GM18520 (cell line): ENCODE measurements around the gene YJU2.
"Not testable (repeated sequence)": the region's sequence is repeated elsewhere in the genome, so short reads cannot be mapped to it uniquely, and the experiment has no call there.

Source experiments
- ATAC-seq: cut with Tn5 transposase; IDR thresholded peaks from one replicate; pipeline ENCODE4 v1.9.1; 2021; ENCODE audit not compliant: unreplicated experiment

The YJU2 gene

DNA sequence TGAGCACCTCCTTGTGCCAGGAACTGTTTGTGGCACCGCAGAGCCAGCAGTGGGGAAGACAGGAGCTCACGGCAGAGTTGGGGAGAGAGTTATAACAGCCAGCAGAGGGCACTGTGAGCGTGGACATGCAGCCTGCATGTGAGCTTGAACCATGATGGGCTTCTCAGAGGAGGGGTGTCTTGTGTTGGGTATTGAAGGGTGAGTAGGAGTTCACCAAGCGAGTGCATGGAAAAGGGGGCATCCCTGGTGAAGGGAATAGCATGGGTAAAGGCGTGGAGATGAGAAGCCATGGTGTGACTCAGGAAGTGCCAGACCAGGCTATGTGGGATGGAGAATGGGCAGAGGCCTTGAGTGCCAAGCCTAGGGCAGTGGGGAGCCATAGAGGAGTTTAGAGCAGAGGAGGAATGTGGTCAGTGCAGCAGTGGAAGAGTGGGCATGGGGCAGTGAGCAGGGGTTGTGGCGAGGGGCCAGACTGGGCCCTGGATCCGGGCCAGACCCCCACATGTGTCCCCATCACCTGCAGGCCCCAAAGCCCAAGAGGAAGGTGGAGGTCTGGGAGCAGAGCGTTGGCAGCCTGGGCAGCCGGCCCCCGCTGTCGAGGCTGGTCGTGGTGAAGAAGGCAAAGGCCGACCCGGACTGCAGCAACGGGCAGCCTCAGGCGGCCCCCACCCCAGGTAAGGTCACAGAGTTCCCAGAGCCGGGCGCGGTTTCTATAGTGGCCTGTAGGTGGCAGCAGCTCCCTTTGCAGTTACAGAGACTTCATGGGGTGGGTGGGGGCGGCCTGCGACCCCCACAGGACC, 20.4 kb downstream of the YJU2 start:
- no peak for ATAC-seq

DNA sequence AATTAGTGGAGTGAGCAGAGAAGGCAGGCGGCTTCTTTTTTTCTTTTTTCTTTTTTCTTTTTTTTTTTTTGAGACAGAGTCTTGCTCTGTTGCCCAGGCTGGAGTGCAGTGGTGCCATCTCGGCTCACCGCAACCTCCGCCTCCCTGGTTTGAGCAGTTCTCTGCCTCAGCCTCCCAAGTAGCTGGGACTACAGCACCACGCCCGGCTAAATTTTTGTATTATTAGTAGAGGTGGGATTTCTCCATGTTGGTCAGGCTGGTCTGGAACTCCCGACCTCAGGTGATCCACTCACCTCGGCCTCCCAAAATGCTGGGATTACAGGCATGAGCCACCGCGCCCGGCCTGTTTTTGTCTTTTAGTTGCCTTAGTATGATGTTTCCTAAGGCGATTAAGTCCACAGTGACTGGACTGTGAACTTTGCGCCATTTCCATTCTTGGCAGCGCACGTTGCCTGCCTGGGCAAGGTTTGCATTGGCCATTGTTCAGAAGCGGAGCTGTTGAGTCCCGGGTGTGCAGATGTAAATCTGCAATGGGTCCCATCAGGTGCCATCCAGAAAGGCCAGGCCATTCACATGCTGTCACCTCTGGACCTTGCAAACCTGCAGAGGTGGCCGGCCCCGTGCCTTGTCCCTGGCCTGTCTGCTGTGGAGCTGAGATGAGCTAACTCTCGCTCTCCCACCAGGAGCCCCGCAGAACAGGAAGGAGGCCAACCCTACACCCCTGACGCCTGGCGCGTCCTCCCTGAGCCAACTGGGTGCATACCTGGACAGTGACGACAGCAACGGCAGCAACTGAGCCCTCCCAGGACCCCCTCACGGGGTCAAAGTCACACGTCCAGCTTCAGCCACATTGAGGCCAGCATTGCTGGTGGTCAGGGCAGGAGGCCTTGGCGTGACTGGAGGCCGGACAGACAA, 21.3 kb downstream of the YJU2 start:
- no peak for ATAC-seq

DNA sequence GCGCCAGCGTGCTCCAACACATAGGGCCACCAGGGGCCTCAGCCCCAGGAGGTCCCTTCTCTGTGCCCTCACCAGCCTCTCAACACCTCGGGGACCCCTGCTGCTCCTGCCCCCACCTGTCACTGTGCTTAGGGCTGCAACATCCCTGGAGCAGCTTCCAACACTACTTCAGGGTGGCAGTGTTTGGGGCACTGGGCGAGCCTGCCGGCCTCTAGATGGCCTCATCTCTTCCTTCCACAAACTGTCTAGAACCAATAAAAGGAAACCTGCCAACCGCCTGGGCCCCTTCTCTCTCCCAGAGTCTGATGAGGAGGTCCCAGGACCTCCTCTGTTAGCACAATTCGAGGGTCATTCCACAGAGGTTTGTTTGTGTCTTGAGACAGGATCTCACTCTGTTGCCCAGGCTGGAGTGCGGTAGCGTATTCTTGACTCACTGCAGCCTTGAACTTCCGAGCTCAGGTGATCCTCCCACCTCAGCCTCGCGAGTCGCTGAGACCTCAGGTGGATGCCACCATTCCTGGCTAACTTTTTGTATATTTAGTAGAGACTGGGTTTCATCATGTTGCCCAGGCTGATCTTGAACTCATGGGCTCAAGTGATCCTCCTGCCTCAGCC, 22.0 kb downstream of the YJU2 start:
- no peak for ATAC-seq

DNA sequence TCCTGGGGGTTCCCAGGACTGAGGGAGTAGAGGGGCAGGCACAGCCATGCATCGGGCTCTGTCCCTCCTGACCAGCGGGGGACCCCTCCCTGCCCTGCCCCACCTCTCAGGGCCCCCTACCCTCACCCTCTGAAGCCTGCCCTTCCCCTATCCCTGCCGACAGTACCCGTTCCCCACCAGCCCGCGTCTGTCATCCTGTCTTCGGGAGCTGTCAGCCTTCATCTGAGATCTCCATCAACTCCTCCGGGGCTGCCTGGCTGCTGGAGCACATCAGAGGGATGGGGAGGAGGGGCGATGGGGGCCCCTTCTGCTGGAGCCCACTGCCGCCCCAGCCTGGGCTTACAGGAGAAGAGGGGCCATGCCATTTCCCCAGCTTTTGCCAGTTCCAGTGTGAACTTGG, 26.0 kb downstream of the YJU2 start:
- no peak for ATAC-seq

DNA sequence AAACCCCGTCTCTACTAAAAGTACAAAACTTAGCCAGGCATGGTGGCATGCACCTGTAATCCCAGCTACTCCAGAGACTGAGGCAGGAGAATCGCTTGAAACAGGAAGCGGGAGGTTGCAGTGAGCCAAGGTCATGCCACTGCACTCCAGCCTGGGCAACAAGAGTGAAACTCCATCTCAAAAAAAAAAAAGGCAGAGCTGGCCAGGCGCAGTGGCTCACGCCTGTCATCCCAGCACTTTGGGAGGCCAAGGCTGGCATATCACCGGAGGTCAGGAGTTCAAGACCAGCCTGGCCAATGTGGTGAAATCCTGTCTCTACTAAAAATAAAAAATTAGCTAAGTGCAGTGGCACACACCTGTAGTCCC, 27.4 kb downstream of the YJU2 start:
- ATAC-seq: not testable (repeated sequence)

DNA sequence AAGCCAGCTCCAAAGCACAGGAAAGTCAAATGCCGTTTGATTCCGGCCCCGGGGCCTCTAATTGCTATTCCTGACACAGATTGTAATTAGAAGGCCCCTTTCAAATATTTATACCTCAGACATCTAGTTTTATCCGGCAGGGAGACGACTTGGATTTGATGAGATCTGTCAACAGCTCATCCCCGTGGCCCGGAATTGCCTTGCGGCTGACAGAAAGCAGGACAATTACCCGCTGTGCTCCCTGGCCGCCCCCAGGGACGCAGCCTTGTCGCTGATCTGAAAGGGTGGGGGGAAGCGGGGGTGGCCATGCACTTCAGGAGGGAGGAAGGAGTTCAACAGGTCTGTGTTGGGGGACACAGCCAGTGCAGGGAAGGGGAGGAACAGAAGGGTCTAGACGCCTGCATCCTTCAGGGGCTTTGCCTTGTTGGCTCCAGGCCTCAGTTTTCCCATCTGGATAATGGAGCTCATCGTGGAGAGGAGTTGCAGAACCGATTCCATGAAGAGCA, 30.4 kb downstream of the YJU2 start:
- no peak for ATAC-seq

DNA sequence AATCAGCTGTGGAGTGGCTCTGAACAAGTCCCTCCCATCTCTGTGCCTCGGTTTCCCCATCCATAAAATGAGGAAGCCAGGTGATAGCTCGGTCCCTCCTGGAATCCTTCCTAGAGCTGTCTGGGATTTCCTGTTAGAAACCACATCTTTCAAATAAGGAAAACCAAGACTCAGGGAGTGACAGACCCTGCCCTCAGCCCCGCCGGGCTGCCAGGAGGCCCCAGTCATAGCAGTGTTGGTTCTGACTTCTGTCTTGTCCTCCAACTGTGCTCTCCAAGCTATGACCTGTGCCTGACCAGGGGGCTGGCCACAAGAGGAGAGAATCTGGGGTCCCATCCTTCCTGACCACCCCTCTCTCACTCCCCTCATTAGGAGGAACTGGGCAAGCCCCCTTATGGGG, 31.1 kb downstream of the YJU2 start:
- ATAC-seq: no peak

DNA sequence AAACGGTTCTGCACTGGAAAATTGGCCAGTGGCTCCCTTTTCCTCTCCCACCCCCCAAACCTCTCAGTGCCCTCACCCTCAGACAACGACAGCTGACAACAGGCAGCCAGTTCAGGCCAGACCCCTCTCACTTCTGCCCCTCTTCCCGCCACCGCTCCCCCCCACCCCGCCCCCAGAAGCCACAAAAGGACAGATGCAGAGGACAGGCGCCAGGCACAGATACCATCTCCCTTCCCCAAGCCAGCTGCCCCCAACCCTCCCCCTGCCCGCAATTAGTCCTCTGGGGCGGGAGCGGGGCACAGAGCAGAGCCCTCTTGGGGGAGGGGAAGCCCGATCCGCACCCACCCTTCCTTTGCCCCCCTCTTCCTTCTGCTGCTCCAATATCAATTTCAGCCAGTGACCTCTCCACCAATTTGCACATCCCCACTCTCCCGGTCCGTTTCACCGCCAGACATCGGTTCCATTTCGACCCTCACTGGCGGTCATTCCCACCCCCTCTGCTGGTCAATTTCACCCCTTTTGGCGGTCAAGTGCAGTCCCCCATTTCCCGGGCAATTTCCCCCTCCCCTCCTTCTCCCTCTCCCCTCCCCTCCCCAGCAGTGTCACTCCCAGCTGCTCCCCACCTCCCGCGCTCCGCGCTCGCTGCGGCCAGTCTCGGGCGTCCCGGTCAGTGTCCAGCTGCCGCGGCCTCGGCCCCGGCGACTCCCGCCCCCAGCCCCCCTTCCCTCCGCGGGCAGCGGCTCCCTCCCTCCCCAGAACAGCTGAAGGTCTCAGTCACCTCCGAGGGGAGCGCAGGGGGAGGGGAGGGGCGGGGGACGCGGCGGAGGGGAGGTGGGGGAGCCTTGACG, 31.8 kb downstream of the YJU2 start, which contains the start of gene SHD:
SHD (plus strand) TSS at position 848 of the 848 bp plus-strand sequence. CDS start 798 bp downstream, outside the sequence.
- no peak for ATAC-seq

DNA sequence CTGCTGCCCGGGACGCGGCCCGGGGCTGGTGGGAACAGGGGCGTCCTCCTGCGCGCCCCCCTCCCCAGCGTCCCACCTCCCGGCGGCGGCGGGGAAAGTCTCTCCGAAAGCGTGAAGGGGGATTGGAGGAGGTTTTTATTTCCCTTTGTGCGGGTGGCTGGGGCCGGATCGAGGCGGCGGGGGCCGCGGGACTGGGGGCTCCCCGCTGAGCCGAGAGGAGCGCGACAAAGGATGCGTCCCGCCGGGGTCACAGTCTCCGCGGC, 32.3 kb downstream of the YJU2 start:
- ATAC-seq: no peak

DNA sequence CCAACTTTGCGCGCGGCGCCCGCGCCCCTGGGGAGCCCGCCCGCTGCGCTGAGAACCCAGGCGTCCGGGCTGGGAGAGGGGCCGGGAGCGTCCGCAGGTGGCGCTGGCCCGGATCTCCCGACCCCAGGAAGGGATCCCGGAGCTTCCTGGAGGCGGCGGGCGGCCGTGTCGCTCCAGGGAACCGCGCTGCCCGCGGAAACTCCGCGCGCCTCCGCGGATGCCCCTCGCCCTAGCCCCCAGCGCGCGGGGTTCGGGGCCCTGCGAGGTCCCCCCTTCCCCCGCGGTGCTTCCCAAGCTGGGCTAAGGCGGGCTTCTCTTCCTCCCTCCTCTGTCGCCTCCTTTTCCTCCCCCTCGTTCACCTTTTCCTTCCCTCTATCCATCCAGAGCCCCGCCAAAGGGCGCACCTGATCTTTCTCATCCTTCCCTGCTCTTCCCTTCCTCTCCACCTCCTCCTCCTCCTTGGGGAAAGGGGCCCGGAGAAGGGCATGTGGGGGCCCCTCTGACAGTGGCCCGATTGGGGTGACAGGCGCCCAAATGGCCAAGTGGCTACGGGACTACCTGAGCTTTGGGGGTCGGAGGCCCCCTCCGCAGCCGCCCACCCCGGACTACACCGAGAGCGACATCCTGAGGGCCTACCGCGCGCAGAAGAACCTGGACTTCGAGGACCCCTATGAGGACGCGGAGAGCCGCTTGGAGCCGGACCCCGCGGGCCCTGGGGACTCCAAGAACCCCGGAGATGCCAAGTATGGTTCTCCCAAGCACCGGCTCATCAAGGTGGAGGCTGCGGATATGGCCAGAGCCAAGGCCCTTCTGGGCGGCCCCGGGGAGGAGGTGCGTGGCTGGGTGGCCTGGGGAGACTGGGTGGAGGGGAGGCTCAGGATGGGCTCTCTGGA, 32.9 kb downstream of the YJU2 start:
- ATAC-seq: no peak

DNA sequence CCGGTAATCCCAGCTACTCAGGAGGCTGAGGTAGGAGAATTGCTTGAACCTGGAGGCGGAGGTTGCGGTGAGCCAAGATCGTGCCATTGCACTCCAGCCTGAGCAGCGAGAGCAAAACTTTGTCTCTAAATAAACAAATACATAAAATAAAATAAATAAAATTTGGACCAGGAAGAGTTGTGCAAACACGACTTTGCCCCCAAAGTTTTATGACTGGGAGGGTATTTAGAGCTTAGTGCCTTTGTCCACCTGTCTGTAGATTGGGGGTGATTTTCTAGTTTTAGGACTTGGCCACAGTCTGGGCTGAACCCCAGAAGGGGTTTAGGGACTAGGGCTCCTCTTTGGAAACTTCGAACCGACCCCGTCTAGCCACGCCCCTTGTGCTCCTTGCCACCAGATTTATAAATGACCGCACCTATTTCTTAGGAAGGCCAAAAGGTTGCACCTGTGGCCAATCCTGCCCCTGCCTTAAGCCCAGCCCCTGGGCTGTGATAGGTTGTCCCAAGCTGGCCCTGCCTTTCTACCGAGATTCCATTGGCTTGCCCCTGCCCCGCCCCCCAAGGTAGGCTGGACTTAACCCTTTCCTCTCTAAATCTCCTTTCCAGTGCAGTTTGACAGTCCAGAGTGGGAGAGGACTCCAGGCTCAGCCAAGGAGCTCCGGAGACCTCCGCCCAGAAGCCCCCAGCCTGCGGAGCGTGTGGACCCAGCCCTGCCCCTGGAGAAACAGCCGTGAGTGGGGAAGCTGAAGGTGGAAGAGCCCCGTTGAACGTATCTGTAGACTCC, 37.5 kb downstream of the YJU2 start:
- ATAC-seq: no peak

DNA sequence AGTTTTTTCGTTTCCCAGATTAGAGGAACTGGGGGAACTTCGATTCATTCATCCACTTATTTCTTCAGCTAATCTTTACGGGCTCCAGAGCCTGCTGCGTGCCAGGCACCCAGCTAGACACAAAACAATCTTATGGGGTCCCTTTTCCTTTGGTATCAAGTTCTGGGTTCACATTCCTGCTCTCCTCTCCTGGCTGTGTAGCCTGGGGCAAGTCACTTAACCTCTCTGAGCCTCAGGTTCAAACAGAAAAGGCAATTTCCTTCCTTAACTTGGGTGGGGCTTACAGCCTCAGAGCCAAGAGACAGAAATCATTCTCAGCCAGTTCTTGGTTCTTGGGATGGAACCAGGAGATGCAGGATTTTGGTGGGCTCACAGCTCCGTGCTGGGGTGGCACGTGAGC, 38.1 kb downstream of the YJU2 start:
- no peak for ATAC-seq

DNA sequence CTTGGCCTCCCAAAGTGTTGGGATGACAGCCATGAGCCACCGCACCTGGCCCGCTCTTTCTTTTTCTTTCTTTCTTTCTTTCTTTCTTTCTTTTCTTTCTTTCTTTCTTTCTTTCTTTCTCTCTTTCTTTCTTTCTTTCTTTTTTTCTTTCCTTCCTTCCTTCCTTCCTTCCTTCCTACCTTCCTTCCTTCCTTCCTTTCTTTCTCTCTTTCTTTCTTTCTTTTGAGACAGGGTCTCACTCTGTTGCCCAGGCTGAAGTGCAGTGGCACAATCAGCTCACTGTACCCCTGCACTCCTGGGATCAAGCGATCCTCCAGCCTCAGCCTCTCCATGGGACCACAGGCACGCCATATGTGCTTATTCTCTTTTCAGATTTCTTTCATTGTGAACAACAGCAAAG, 39.3 kb downstream of the YJU2 start:
- not testable (repeated sequence) for ATAC-seq

DNA sequence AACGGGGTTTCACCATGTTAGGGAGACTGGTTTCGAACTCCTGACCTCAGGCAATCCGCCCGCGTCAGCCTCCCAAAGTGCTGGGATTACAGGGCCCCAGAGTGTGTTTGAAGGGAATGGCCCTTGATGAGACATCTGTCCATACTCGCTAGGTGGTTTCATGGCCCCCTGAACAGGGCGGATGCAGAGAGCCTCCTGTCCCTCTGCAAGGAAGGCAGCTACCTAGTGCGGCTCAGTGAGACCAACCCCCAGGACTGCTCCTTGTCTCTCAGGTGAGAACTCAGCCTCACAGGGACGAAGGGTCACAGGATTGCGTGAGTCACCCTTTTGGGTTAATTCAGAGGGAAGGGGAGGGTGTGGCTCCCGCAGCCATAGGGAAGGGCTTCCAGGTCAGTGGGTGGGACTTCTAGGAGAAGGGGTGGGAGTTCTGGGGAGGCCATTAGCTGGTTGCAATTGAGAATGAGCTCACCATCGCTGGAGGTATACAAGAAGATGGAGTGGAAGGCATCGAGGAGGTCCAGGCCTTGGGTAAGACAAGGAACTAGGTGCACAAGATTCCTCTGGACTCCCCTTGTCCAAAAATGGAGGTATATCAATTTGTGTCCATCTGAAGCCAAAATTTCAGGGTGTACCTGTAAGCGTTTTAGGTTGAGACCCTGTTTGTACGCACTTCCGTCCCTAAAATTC, 41.4 kb downstream of the YJU2 start:
- ATAC-seq: no peak

DNA sequence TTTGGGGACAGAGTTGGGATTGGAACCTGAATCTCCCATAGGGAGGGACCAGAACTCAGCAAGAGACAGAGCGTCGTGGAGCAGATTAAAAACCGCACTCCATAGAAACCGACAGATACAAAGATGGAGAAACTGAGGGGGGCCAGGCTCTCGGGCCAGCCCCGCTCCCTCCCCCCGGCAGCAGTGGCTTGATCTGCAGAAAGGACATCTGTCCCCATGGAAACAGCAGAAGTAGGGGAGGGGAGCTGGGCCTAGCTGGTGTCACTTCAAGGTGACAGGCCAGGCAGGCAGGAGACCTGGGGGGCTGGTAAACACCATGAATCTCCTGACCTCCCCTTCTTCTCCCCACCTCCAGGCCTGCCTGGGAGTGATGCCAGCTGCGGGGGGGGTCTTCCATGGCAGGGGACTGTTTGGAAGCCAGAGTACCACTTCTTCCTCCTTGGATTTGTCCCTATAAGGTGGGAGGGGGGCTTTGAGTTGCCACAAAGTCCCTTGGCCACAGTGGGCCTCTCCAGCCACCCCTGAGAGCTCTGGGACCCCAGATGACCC, 44.4 kb downstream of the YJU2 start:
- ATAC-seq: no peak

DNA sequence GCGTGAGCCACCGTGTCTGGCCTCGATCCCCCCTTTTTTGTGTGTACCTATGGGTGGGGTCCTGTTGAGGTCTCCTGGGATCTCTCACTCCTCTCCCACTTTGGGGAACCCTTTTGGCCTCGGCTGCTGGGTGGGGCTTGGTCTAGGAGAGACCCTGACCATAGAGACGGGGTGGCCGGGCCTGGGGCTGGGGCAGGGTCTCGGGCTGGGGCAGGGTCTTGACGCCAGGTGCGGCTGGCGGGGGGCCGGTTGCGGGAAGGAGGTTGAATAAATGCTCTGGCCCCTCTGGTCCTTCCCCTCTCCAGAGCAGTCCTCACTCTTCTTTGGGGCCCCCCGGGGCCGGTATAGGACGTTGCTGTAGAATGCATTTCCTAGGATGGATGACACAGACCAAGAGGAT, 45.6 kb downstream of the YJU2 start:
- ATAC-seq: no peak

DNA sequence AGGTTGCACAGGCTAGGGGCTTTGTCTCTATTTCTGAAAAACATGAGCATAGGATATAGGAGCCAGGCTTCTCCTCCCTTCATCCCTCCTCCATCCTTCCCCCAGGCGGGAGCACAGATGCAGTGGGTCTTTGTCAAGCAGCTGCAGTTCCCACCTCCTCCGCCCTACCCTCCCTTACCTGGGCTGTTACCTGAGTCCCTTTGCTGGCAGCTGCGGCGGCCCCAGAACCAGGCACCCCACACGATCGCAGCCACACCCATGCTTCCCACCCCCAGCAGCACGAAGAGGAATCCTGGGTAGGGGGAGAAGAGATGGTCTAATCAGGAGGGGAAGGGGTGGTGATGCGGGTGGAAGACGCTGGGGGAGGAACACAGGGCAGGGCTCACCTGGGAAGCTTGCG, 47.5 kb downstream of the YJU2 start:
- ATAC-seq: no peak
